GM18520 (cell line): Measurements from ENCODE around the gene NEK1.
"Not testable (repeated sequence)": the region's sequence is repeated elsewhere in the genome, so short reads cannot be mapped to it uniquely, and the experiment has no call there.

Experiments
- ATAC-seq: cut with Tn5 transposase; IDR thresholded peaks from one replicate; pipeline ENCODE4 v1.9.1; 2021; ENCODE audit not compliant: unreplicated experiment

The NEK1 gene

DNA sequence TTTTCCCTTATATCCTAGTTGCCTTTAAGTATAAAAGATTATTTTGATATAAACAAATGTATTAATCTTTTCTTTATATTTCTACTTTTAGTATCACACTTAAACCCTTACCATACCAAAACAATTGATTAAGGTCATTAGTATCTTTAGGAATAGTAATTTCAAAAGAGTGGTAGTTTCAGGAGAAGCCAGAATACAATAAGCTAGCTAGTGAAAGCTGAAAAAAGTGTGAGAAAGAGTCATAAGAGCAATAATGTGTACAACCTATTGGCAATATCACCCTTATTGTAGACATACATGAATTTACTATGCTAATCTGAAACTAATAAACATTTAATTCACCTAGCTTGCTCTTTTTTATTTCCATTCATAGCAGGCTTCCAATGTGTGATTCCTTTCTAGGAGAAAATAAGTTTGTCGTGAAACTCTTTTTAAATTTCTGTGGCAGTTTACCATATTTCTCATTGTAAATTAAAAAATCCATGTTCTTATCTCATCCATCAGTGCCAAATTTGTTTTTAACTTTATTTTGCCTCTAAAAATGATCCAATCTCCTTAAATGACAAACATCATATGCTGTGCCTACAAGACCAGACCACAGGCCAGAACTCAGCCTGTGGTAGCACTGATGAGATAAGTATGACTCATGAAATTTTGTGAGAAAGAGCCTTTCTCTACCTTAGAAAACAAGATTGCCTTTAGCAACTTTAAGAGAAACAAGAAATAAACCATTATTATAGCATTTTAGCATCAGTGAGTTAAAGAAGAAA lies 8.1 kb downstream of the NEK1 start:
- ATAC-seq: peak; percentile 57

DNA sequence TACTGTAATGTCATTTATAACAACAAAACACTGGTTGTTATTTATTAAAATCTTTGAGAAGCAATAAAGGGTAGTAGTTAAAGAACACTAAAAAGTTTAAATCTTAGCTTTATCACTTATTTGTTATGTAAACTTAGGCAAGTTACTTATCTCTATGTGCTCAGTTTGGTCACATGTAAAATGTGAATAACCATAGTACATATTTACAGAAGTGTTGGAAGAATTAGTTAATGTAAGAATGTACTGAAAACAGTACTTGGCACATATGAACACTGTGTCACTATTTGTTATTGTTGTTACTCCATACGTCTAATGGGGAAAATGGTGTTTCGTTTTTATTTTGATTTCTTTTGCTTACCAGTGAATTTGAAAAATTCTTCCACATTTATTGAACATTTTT lies 9.1 kb downstream of the NEK1 start:
- no peak for ATAC-seq

DNA sequence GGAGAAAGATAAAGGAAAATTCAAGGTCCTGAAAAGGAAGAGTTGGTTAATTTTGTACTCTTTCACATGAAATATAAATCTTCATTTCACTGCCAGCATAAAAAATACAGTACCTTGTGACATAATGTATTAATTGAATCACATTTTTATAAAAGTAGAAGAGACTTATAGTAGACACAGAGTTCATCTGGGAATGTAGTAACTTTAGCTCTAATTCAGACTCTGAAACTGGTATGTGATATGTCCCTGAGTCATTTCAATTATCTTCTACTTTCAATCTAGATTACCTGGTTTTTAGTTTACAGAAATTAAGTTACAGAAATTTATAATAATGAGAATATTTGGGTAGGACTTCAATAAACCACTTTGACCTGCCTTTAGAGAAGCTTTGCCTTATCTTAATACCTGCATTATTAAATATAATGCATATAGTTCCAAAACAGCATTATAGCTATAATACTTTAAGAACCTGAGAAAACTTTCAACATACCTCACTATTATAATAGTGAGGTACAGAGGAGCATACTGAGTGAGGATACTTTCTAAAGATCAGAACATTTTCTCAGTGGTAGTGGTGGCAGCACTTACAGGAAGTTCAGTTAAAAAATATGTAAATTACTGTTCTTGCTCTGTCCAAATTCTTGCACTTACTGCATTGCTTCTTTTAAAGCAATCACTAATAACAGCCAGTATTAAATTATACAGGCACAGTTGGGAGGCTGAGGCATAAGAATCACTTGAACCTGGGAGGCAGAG lies 11.2 kb downstream of the NEK1 start:
- peak; percentile 37 for ATAC-seq

DNA sequence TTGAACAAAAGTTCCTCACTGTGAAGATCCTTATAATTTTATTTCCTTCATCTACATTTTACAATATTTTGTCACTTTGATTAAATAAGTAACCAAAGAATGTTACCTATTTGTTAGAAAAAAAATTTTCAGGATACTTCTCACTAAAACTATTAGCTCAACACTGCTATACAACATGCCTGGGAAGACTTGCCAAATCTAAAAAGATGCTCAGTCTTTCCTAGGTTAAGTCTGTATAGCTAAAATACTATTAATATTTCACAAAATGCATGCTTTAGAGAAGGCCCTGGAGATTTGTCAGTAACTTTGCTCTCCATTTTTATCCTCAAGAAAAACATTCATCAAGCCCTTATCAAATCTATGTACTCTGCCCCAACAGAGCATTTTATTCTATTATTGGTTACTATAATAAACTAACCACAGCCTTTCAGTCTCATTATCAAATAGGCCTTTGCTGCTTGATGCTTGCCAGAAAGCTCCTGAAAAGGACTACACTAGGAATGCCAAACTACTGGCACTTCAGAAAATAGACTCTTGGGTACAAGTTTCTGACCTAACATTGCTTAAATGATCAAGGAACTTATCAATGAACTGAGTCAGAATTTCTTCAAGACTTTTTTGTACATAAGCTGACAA lies 17.7 kb downstream of the NEK1 start:
- ATAC-seq: no peak

DNA sequence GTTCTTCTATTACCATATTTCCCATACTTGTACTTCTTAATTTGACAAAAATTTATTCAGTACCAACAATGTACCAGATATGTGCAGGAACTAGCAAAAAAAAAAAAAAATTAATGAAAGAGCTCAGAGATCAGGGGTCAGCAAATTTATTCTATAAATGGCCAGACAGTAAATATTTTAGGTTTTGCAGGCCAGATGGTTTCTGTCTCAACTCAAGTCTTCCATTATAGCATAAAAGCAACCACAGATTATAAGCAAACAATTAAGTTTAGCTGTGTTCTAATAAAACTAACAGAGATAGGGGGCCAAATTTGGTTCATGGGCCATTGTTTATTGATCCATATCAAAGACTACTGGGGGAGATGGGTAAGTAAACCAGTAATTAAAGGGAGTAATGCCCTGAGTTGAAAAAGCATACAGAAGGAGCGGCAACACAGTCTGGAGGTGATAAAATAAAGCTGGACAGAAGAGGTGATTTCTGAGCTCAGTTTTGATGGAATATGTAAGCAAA lies 19.3 kb downstream of the NEK1 start:
- no peak for ATAC-seq

DNA sequence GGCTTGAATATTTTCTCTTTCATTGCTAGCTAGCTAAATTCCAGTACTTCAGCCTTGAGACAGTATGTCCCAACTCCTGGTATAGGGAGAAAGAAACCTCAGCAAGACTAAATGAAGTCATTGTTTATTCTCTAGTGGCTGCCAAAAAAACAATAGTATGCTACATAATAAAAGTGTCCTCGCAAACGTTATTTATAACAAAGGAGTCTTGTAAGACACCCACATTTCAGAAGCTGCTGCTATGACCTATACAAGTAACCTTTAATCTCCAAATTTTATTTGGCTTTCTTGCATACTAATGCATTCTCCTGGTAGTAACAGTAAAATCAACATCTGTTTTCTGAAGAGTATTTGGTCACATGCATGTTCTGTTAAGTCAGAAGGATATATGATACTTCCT lies 28.8 kb downstream of the NEK1 start:
- no peak for ATAC-seq

DNA sequence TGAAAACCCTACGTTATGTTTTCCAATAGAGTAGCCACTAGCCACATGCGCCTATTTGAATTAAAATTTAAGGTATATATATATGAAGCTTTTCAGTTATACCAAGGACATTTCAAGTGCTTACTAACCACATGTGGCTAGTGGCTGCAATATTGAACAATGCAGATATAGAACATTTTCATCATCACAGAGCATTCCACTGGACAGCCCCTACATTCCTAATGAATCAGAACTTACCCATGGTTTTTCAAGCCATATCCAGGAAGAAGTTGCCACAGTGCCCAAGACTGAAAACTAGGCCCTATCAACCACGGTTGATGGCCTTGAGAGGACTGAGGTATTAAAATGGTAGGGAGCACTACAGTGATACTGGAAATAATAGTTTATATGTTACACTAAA lies 29.7 kb downstream of the NEK1 start:
- ATAC-seq: no peak

DNA sequence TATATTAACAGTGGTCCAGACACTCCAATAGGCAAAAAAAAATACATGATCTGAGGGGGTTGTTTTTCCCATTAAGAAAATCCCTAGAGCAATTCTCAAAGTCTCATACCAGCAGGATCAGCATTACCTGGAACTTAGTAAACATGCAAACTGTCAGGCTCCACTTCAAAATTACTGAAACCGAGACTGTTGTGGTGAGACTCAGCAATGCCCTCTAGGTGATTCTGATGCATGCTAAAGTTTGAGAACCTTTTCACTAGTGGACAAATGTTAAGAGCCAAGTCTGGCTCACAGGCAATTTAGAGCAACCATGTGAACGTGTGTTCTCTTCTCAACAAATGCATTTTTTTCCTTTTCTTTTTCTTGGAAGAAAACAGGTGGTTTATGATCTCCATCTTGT lies 30.2 kb downstream of the NEK1 start:
- ATAC-seq: peak; percentile 89

DNA sequence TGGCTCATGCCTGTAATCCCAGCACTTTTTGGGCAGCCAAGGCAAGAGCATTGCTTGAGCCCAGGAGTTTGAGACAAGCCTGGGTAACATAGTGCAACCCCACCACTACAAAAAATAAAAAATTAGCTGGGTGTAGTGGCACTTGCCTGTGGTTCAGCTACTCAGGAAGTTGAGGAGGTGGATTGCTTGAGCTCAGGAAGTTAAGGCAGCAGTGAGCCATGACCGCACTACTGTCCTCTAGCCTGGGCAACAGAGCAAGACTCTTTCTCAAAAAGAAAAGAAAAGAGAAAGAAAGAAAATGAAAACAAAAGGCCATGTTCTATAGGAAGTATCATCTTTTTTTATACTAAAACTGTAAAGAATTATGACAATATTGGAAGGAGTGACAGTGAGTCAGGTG lies 38.5 kb downstream of the NEK1 start:
- no peak for ATAC-seq

DNA sequence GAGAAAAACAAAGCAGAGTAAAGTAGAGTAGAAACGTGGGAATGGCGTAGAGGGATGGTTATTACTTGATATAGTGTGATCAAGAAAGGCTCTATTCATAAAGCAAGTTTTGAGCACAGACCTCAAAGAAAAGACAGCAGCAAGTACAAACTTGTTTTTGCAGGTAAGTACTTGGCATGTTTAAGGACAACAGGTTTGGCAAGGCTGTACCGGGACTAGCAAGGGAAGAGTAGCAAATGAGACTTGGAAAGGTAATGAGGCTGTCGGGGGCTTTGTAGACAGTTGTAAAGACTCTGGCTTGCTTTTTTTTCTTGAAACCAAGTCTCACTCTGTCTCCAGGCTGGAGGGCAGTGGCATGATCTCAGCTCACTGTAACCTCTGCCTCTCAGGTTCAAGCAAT lies 40.9 kb downstream of the NEK1 start:
- ATAC-seq: no peak

DNA sequence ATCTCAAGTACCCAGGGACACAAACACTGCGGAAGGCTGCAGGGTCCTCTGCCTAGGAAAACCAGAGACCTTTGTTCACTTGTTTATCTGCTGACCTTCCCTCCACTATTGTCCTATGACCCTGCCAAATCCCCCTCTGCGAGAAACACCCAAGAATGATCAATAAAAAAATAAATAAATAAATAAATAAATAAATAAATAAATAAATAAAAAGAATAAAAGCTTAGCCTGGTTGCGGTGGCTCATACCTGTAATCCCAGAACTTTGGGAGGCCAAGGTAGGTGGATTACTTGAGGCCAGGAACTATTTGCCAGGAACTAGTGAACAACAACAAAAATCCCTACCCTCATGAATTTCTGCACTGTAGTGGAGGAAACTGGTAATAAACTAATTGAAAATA lies 41.4 kb downstream of the NEK1 start:
- ATAC-seq: not testable (repeated sequence)

DNA sequence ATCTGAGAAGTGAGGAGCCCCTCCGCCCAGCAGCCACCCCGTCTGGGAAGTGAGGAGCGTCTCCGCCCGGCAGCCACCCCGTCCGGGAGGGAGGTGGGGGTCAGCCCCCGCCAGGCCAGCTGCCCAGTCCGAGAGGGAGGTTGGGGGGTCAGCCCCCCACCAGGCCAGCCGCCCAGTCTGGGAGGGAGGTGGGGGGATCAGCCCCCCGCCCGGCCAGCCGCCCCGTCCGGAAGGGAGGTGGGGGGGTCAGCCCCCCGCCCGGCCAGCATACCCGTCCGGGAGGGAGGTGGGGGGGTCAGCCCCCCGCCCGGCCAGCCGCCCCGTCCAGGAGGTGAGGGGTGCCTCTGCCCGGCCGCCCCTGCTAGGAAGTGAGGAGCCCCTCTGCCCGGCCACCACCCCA lies 42.1 kb downstream of the NEK1 start:
- ATAC-seq: not testable (repeated sequence)

DNA sequence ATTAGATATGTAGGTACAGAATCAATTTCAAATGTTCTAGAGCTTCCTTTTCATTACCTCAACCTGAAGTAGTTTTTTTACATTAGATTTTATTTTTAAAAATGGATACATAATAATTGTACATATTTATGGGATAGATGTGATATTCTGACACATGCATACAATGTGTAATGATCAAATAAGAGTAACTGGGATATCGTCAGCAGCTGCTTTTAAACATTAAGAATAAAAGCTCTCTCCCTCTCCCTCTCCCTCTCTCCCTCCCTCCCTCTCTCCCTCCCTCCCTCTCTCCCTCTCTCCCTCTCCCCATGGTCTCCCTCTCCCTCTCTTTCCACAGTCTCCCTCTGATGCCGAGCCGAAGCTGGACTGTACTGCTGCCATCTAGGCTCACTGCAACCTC lies 43.2 kb downstream of the NEK1 start:
- not testable (repeated sequence) for ATAC-seq

DNA sequence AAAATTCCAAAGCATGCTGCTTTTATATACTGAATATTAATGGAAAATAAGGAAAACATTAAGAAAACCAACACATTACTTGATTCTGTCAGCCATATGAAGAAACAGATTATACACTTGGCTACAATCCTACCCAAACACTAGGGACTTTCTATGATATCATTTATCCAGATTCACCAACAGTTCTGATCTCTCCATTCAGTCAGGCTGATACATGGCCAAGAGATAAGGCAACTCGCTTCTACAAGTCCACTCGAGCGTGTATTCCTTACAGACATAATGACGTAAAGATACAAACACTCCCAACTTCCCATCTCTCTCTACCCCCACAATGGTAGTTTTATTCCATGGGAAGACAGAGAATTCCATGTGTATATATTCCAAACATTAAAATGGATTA lies 44.5 kb downstream of the NEK1 start:
- no peak for ATAC-seq

DNA sequence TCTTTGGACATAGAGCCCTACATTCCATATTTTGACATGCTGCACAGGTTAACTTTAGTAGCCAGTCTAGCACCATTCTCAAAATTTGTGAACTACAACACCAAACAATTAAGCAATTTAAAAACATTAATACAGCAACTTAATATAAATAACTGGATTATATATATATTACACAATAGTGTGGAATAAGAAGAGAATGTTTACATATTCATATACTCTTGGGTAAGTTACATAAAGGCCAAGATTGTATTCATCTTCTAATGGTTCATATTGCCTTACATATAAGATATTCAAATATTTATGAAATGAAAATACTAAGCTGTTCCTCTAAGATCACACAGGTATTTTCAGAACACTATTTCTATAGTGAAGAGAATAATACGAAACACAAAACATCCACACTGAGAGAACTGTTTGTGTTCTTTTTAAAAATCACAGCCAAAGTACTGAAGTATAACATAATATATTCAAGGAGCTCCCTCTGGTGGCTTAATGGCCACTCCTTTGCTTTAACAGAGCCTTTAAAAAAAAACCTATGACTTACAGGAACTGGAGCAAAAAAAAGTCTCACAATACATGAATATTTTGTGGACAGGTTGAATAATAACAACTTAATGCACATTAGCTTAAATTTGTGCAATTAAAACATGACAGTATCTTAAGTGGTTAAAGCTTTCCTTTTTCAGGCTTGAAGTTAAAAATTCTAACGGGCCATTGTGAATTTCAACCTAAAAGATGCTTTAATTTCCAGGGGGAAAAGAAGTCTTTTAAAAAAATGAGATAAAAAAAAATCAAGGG lies 46.2 kb downstream of the NEK1 start:
- peak; percentile 75 for ATAC-seq

DNA sequence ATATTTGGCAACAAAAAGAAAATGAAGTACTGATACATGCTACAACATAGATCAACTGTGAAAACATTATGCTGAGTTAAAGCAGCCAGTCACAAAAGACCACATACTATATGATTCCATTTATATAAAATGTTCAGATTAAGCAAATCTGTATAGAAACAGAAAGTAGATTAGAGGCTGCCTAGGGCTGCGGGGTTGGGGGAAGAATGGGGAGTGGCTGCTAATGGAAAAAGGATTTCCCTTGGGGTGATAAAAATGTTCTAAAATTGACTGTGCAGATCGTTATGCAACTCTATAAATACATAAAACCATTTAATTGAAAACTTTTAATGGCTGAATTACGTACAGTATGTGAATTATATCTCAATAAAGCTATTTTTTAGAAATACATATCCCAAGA lies 46.8 kb downstream of the NEK1 start:
- ATAC-seq: no peak

DNA sequence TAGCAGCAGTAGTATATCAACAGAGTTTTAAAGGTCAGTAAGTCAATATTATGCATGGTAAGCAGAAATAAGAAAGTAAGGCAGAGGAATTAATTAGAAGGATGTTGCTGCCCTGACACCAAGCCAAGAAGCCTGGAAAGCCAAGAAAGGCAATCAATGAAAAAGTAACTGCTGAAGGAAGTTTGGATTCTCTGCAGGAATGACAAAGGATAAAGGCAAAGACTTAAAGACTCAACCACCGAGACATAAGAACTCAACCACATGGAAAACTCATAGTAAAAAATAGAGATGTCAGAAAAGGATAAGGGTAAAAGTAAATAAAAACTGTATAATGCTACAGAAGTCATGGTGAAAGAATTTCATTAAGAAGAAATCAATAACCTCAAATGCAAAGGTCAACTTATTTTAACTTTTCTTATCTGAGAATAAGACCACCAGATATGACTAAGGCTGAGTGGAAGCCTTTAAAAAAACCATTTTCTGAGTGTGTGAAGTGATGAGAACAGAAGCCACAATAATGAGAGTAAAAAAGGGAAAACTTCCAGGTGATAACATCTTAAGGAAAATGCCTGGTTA lies 55.2 kb downstream of the NEK1 start:
- ATAC-seq: no peak

DNA sequence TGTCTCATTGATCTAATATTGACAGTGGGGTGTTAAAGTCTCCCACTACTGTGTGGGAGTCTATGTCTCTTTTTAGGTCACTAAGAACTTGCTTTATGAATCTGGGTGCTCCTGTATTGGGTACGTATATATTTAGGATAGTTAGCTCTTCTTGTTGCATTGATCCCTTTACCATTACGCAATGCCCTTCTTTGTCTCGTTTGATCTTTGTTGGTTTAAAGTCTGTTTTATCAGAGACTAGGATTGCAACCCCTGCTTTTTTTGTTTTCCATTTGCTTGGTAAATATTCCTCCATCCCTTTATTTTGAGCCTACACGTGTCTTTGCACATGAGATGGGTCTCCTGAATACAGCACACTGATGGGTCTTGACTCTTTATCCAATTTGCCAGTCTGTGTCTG lies 65.8 kb downstream of the NEK1 start:
- not testable (repeated sequence) for ATAC-seq

DNA sequence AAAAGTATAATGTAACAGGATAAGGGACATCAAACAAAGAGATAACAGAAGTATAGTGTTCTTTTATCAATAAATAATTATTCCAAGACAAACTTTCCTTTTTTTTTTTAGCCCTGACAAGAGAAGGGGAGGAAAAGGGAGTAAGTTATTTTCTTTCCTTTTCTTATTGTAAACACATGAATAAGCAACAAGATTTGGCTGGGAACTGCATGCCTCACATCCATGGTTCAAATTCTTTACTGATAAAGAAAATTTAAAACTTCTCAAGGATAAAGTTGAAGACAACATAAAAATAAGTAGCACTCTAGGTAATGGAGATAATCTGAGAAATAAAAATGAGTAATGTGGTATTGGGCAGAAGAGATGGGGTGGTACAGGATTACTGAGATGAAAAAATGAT lies 71.6 kb downstream of the NEK1 start:
- ATAC-seq: no peak

DNA sequence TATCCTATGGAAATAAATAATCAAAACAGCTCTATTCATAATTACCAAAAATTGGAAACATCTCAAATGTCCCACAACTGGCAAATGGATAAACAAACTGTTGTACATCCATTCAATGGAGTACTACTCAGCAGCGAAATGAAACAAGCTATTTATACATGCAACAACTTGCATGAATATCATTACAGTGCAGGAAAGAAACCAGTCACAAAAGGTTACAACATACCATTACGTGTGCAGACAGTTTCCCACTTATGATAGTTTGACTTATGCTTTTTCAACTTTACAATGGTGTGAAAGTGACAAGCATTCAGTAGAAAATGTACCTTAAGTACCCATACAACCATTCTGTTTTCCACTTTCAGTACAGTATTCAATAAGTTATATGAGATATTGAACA lies 82.3 kb downstream of the NEK1 start:
- no peak for ATAC-seq

DNA sequence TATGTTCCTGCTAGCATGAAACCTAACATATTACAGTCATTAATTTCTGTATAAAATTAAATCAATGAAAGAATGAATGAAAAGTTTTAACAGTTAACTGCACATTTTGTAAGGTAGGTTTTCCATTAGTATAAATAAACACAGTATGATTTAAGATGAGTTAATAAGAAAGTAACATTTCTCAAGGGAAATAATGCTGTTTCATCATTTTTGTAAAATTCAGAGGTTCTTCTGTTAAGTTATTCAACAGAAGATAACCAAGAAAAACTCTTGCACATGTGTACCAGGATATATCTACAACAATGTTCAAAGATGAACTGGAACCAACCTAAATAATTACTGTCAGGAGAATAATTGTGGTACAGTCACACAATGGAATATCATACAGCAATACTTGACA lies 88.6 kb downstream of the NEK1 start:
- no peak for ATAC-seq
